Activated naive CD8-positive, alpha-beta T cell treated with anti-CD3 and anti-CD28 coated beads, Interleukin-2, amount 50 U/mL, for 24 hours (primary cell): Measurements from ENCODE around the gene AGMO.

Source experiments
- ATAC-seq: fragments of 150-1000 bp; cut with Tn5 transposase; one replicate; pipeline ENCODE4 v1.10.0; 2021
- DNase-seq: peaks from one replicate; pipeline ENCODE4 v3.0.0; 2021
- H3K27ac Mint-ChIP-seq: one replicate; pipeline ENCODE4 v1.8.0; 2021; ENCODE audit warnings: mild to moderate bottlenecking, mixed read lengths
- H3K27me3 Mint-ChIP-seq: one replicate; pipeline ENCODE4 v1.8.0; 2021; ENCODE audit warnings: mixed read lengths
- H3K36me3 Mint-ChIP-seq: one replicate; pipeline ENCODE4 v1.8.0; 2021; ENCODE audit warnings: low read depth, mixed read lengths
- H3K4me1 Mint-ChIP-seq: one replicate; pipeline ENCODE4 v1.8.0; 2021; ENCODE audit warnings: mixed read lengths
- H3K4me3 Mint-ChIP-seq: one replicate; pipeline ENCODE4 v1.8.0; 2021; ENCODE audit warnings: mild to moderate bottlenecking, moderate library complexity, mixed read lengths
- H3K9me3 Mint-ChIP-seq: one replicate; pipeline ENCODE4 v1.8.0; 2021; ENCODE audit warnings: mixed read lengths

Gene AGMO

GRCh38 chr7:15498465-15498864 lies 63.4 kb downstream of the AGMO start:
- H3K36me3 Mint-ChIP-seq = no peaks in the 10 kb centered on the region

GRCh38 chr7:15495170-15495569 lies 66.6 kb downstream of the AGMO start:
- Mint-ChIP-seq H3K4me1 (no peaks in the 10 kb centered on the region), H3K27ac (no peak overlapping the region), H3K36me3 (no peaks in the 10 kb centered on the region), H3K9me3 (no peaks in the 10 kb centered on the region), H3K4me3 (no peak overlapping the region), H3K27me3 (no peaks in the 10 kb centered on the region)
- ATAC-seq = no peak
- no peak for DNase-seq

More at GRCh38 chr7:15498465-15498864, 63.4 kb downstream of the AGMO start:
- H3K4me1 Mint-ChIP-seq = no peaks in the 10 kb centered on the region
- DNase-seq (no peak), ATAC-seq (no peak)
- H3K9me3 Mint-ChIP-seq = peaks cover 9% of the 10 kb centered on the region
- H3K27me3 Mint-ChIP-seq = no peaks in the 10 kb centered on the region
- no peak overlapping the region for H3K27ac Mint-ChIP-seq
- no peak overlapping the region for H3K4me3 Mint-ChIP-seq

GRCh38 chr7:15494711-15495110 lies 67.1 kb downstream of the AGMO start:
- Mint-ChIP-seq H3K9me3 (no peaks in the 10 kb centered on the region), H3K27ac (no peak overlapping the region), H3K27me3 (no peaks in the 10 kb centered on the region), H3K36me3 (no peaks in the 10 kb centered on the region), H3K4me3 (no peak overlapping the region), H3K4me1 (no peaks in the 10 kb centered on the region)
- no peak for DNase-seq
- no peak for ATAC-seq

- Mint-ChIP-seq H3K9me3 (peaks cover 10% of the 10 kb centered on the region), H3K27me3 (no peaks in the 10 kb centered on the region), H3K4me1 (no peaks in the 10 kb centered on the region), H3K27ac (no peak overlapping the region), H3K4me3 (no peak overlapping the region), H3K36me3 (no peaks in the 10 kb centered on the region)
- ATAC-seq (no peak), DNase-seq (no peak)
Observed at GRCh38 chr7:15491361-15491760, 70.5 kb downstream of the AGMO start.

GRCh38 chr7:15490291-15490690 lies 71.5 kb downstream of the AGMO start:
- Mint-ChIP-seq H3K27me3 (no peaks in the 10 kb centered on the region), H3K4me3 (no peak overlapping the region), H3K36me3 (no peaks in the 10 kb centered on the region), H3K27ac (no peak overlapping the region), H3K9me3 (peaks cover 10% of the 10 kb centered on the region), H3K4me1 (no peaks in the 10 kb centered on the region)
- ATAC-seq = no peak
- no peak for DNase-seq

GRCh38 chr7:15489861-15490260 lies 72.0 kb downstream of the AGMO start:
- no peaks in the 10 kb centered on the region for H3K36me3 Mint-ChIP-seq
- no peaks in the 10 kb centered on the region for H3K27me3 Mint-ChIP-seq
- DNase-seq = no peak
- H3K4me1 Mint-ChIP-seq = no peaks in the 10 kb centered on the region
- ATAC-seq = no peak
- H3K4me3 Mint-ChIP-seq = no peak overlapping the region
- H3K27ac Mint-ChIP-seq = no peak overlapping the region
- H3K9me3 Mint-ChIP-seq = peaks cover 10% of the 10 kb centered on the region

GRCh38 chr7:15489383-15489782 lies 72.4 kb downstream of the AGMO start:
- H3K36me3 Mint-ChIP-seq = no peaks in the 10 kb centered on the region
- no peaks in the 10 kb centered on the region for H3K27me3 Mint-ChIP-seq
- no peaks in the 10 kb centered on the region for H3K4me1 Mint-ChIP-seq
- peaks cover 15% of the 10 kb centered on the region for H3K9me3 Mint-ChIP-seq
- H3K27ac Mint-ChIP-seq = no peak overlapping the region
- no peak overlapping the region for H3K4me3 Mint-ChIP-seq
- DNase-seq = no peak
- ATAC-seq = no peak

- no peak for ATAC-seq
- Mint-ChIP-seq H3K9me3 (peaks cover 15% of the 10 kb centered on the region), H3K27me3 (no peaks in the 10 kb centered on the region), H3K36me3 (no peaks in the 10 kb centered on the region), H3K4me1 (no peaks in the 10 kb centered on the region), H3K27ac (no peak overlapping the region), H3K4me3 (no peak overlapping the region)
- DNase-seq = no peak
Observed at GRCh38 chr7:15488401-15488800, 73.4 kb downstream of the AGMO start.

GRCh38 chr7:15487896-15488295 lies 73.9 kb downstream of the AGMO start:
- H3K36me3 Mint-ChIP-seq = no peaks in the 10 kb centered on the region
- ATAC-seq = no peak
- no peaks in the 10 kb centered on the region for H3K4me1 Mint-ChIP-seq
- H3K4me3 Mint-ChIP-seq = no peak overlapping the region
- H3K9me3 Mint-ChIP-seq = peaks cover 15% of the 10 kb centered on the region
- H3K27ac Mint-ChIP-seq = no peak overlapping the region
- H3K27me3 Mint-ChIP-seq = no peaks in the 10 kb centered on the region
- DNase-seq = no peak

- Mint-ChIP-seq H3K36me3 (no peaks in the 10 kb centered on the region), H3K4me1 (no peaks in the 10 kb centered on the region), H3K27me3 (no peaks in the 10 kb centered on the region), H3K27ac (no peak overlapping the region), H3K4me3 (no peak overlapping the region), H3K9me3 (peaks cover 15% of the 10 kb centered on the region)
- no peak for ATAC-seq
- DNase-seq = no peak
Observed at GRCh38 chr7:15485998-15486397, 75.8 kb downstream of the AGMO start.

GRCh38 chr7:15485431-15485830 lies 76.4 kb downstream of the AGMO start:
- no peaks in the 10 kb centered on the region for H3K36me3 Mint-ChIP-seq
- no peaks in the 10 kb centered on the region for H3K27me3 Mint-ChIP-seq
- DNase-seq (no peak), ATAC-seq (no peak)
- H3K9me3 Mint-ChIP-seq = peaks cover 15% of the 10 kb centered on the region
- no peak overlapping the region for H3K4me3 Mint-ChIP-seq
- no peaks in the 10 kb centered on the region for H3K4me1 Mint-ChIP-seq
- no peak overlapping the region for H3K27ac Mint-ChIP-seq

GRCh38 chr7:15481132-15481531 lies 80.7 kb downstream of the AGMO start:
- Mint-ChIP-seq H3K9me3 (peaks cover 20% of the 10 kb centered on the region), H3K4me1 (no peaks in the 10 kb centered on the region), H3K36me3 (no peaks in the 10 kb centered on the region), H3K27ac (no peak overlapping the region), H3K27me3 (no peaks in the 10 kb centered on the region), H3K4me3 (no peak overlapping the region)
- no peak for ATAC-seq
- no peak for DNase-seq

GRCh38 chr7:15478401-15478800 lies 83.4 kb downstream of the AGMO start:
- Mint-ChIP-seq H3K27me3 (no peaks in the 10 kb centered on the region), H3K9me3 (peaks cover 22% of the 10 kb centered on the region)

GRCh38 chr7:15476531-15476918 lies 85.3 kb downstream of the AGMO start:
- Mint-ChIP-seq H3K4me1 (no peaks in the 10 kb centered on the region), H3K4me3 (no peak overlapping the region), H3K36me3 (no peaks in the 10 kb centered on the region), H3K27me3 (no peaks in the 10 kb centered on the region), H3K9me3 (peaks cover 24% of the 10 kb centered on the region), H3K27ac (no peak overlapping the region)
- DNase-seq (no peak), ATAC-seq (no peak)

More at GRCh38 chr7:15478401-15478800, 83.4 kb downstream of the AGMO start:
- Mint-ChIP-seq H3K27ac (no peak overlapping the region), H3K4me3 (no peak overlapping the region), H3K4me1 (no peaks in the 10 kb centered on the region), H3K36me3 (no peaks in the 10 kb centered on the region)
- DNase-seq (no peak), ATAC-seq (no peak)

GRCh38 chr7:15475808-15476530 lies 85.8 kb downstream of the AGMO start:
- Mint-ChIP-seq H3K4me3 (no peak overlapping the region), H3K27me3 (no peaks in the 10 kb centered on the region), H3K9me3 (peaks cover 26% of the 10 kb centered on the region), H3K36me3 (no peaks in the 10 kb centered on the region), H3K27ac (no peak overlapping the region), H3K4me1 (no peaks in the 10 kb centered on the region)
- no peak for ATAC-seq
- no peak for DNase-seq

GRCh38 chr7:15471669-15471950 lies 90.2 kb downstream of the AGMO start:
- no peaks in the 10 kb centered on the region for H3K4me1 Mint-ChIP-seq
- H3K4me3 Mint-ChIP-seq = no peak overlapping the region
- H3K27me3 Mint-ChIP-seq = no peaks in the 10 kb centered on the region
- no peak for DNase-seq
- no peak for ATAC-seq
- H3K36me3 Mint-ChIP-seq = no peaks in the 10 kb centered on the region
- H3K27ac Mint-ChIP-seq = no peak overlapping the region
- H3K9me3 Mint-ChIP-seq = peaks cover 22% of the 10 kb centered on the region
